H54 (cell line): ENCODE measurements around the gene INVS.

Experiments
- DNase-seq: peaks from one replicate; pipeline ENCODE4 v3.0.0; 2011; ENCODE audit warnings: low spot score, mixed read lengths; ENCODE audit not compliant: insufficient read length
- FAIRE-seq: peaks from 3 replicates; lab custom pipeline; 2011; peaks lifted over from hg19 to GRCh38; lab: Jason Lieb, UNC
- POLR2A ChIP-seq: IDR thresholded peaks from 2 replicates; pipeline ENCODE4 v1.6.1; 2011; ENCODE audit warnings: low read depth, mild to moderate bottlenecking, low read length

INVS gene

DNA sequence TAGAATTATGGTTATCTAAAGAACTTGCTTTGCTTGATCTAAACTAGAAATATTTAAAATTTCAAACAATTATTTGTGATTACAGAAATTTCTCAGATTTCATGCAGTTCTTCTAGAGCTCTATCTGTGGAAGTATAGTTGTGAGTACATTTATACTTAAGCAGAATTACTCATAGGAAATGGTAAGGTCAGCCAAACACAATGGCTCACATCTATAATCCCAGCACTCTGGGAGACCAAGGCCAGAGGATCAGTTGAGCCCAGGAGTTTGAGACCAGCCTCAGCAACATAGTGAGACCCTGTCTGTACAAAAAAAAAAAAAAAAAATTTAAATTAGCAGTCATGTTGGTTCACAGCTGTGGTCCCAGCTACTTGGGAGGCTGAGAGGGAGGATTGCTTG, 71.0 kb downstream of the INVS start:
- no peak for DNase-seq

GRCh38 chr9:100170556-100170955, 71.5 kb downstream of the INVS start:
- no peak for TF ChIP-seq POLR2A
- DNase-seq (no peak), FAIRE-seq (no peak)

More for the DNA sequence above, 71.0 kb downstream of the INVS start:
- FAIRE-seq, result peak; percentile 94
- no peak for TF ChIP-seq POLR2A

GRCh38 chr9:100186356-100186755, 87.3 kb downstream of the INVS start:
- no peak for FAIRE-seq
- DNase-seq, result no peak
- no peak for TF ChIP-seq POLR2A

GRCh38 chr9:100190339-100190738, 91.3 kb downstream of the INVS start:
- peak; percentile 92 for FAIRE-seq
- no peak for TF ChIP-seq POLR2A

GRCh38 chr9:100191264-100191663, 92.2 kb downstream of the INVS start:
- no peak for TF ChIP-seq POLR2A
- peak; percentile 48 for FAIRE-seq
- no peak for DNase-seq

More at GRCh38 chr9:100190339-100190738, 91.3 kb downstream of the INVS start:
- DNase-seq, result no peak

DNA sequence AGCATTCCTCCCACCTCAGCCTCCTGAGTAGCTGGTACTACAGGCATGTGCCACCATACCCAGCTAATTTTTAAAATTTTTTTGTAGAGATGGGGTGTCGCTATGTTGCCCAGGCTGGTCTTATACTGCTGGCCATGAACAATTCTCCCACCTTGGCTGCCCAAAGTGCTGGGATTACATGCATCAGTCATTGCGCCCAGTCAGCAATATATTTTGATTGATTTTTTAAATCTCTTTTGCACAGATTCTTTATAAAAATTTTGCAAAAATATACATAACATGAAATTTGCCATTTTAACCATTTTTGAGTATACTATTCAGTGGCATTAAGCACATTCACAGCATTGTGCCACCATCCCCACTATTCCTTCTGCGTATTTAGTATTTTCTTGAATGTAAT, 94.0 kb downstream of the INVS start:
- TF ChIP-seq POLR2A, result no peak
- DNase-seq (no peak), FAIRE-seq (peak; percentile 23)

DNA sequence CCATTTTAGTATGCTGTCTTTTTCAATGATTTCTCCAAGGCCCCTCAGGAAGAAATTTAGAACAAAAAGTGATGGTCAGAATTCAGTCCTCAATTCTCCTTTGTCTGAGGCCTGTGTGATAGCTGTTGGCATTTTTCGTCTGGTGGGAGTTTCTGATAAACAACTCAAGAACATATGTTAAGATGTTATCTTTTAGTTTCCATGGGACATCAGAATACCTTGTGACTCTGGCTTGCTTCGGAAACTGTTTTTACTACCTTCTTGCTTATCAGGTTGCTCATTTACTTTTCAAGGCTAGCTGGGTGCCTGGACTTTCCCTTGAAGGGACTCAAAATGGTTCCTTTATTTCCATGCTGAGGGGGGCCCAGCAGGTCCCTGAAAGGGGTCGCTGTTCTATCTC, 97.2 kb downstream of the INVS start:
- TF ChIP-seq POLR2A, result no peak
- no peak for DNase-seq
- FAIRE-seq, result peak; percentile 72

DNA sequence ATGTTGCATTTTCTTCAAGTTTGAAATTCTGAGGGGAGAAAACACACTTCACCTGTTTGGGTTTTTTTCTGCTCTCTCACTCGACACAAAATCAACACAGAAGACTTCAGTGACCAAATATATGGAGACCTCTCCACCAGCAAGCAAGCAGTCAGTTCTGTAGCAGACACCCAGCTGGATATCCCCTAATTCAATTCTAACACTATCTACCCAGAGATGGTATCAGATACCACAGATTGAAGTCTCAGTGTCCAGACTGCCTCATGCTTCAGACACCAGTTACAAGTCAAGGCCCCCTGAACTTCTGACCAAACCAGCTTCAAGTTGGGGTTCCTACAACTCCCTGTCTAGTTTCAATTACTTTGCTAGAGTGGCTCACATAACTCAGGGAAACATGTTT, 97.8 kb downstream of the INVS start:
- DNase-seq (no peak), FAIRE-seq (peak; percentile 66)
- TF ChIP-seq POLR2A, result no peak

GRCh38 chr9:100197553-100197952, 98.5 kb downstream of the INVS start:
- TF ChIP-seq POLR2A, result no peak
- no peak for FAIRE-seq
- DNase-seq, result no peak

GRCh38 chr9:100202806-100203205, 103.8 kb downstream of the INVS start:
- no peak for TF ChIP-seq POLR2A
- peak; percentile 93 for FAIRE-seq
- DNase-seq, result no peak

DNA sequence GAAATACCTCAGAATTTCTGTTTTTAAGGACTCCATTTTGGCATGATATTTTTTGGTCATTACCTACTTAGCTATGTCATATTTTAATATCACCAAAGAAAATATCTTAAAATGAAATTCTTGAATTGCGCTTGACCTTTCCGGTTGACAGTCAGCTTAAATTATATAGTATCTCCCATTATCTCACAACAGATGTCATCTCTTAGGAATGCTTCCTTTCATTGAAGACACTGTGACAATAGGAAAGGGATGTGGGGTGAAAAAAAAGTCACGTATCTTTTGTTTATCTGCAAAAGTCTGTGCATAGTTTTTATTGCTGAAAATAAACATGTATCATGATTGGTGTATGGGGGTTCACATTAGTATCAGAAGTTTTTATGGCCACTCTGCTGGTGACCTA, 105.8 kb downstream of the INVS start:
- FAIRE-seq (no peak), DNase-seq (no peak)
- TF ChIP-seq POLR2A, result no peak

DNA sequence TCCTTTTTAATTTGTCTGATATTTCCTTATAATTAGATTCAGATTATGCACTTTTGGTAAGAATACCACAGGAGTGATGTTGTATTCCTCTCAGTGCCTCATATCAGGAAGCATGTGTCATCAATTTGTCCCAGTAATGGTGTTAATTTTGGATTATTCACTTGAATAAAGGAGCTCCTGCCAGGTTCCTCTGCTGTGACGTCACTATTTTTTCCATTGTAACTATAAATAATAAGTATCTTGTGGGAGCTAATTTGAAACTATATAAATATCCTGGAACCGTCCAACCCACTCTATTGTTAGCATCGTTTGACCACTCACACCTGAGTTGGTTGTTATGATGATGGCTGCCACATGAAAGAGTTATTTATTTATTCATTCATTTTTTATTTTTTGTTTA, 107.9 kb downstream of the INVS start:
- TF ChIP-seq POLR2A, result no peak
- DNase-seq (no peak), FAIRE-seq (peak; percentile 75)

- FAIRE-seq, result no peak
- no peak for DNase-seq
- TF ChIP-seq POLR2A, result no peak
Measured at GRCh38 chr9:100208673-100209072, 109.6 kb downstream of the INVS start.

GRCh38 chr9:100211476-100211875, 112.4 kb downstream of the INVS start:
- FAIRE-seq (peak; percentile 36), DNase-seq (no peak)
- no peak for TF ChIP-seq POLR2A

GRCh38 chr9:100213730-100214477, 114.9 kb downstream of the INVS start:
- no peak for TF ChIP-seq POLR2A
- DNase-seq (no peak), FAIRE-seq (peak; percentile 33)
